Measurements from ENCODE around the gene PFKFB4.

DNA sequence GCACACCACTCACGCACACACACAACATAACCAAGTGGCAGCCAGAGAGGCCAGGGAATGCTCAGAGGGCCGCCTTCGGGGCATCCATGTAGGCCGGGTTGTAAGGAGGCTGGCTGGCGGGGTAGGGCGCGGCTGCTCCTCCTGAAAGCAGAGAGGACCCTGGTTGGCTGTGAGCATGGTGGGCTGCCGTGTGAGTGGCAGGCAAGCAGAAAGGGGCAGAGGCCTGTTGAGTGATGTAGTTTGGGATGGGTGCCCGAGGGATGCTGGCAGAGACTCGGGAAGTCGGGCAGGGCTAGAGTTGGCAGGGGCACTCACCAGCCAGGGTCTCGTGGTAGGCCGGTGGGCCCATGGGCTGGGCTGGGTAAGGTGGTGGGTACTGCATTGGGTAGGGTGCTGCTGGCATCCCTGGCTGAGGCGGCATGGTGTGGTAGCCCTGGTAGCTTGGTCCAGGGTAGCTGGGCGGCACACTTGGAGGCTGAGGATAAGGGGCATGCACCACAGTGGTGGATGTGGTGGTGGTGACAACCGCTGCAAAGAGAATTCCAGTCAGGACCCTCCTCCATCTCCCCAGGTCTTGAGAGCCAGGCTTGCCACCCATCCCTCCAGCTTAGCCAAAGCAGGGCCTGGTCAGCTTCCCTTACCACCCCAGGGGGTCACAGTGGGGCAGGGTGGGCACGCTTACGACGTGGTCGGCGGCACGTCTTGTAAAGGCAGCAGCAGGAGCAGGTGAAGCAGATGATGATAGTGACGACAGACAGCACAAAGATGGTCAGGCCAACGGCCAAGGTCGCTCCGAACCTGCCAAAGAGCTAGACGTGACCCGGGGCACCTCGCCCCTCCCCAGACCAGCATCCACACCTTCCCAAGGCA is 87.3 kb downstream of the PFKFB4 start:
- TF ChIP-seq POLR2AphosphoS5 (IDR thresholded peaks at IDR 0.05; ENCODE audit: low read depth, low read length): no peak
- TF ChIP-seq, protein P1, sequence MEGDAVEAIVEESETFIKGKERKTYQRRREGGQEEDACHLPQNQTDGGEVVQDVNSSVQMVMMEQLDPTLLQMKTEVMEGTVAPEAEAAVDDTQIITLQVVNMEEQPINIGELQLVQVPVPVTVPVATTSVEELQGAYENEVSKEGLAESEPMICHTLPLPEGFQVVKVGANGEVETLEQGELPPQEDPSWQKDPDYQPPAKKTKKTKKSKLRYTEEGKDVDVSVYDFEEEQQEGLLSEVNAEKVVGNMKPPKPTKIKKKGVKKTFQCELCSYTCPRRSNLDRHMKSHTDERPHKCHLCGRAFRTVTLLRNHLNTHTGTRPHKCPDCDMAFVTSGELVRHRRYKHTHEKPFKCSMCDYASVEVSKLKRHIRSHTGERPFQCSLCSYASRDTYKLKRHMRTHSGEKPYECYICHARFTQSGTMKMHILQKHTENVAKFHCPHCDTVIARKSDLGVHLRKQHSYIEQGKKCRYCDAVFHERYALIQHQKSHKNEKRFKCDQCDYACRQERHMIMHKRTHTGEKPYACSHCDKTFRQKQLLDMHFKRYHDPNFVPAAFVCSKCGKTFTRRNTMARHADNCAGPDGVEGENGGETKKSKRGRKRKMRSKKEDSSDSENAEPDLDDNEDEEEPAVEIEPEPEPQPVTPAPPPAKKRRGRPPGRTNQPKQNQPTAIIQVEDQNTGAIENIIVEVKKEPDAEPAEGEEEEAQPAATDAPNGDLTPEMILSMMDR (IDR thresholded peaks at IDR 0.05 in 2 of 3, conservative IDR thresholded peaks at IDR 0.05 in 1 of 3; ENCODE audit: borderline replicate concordance in 1 of 3, insufficient read depth in 1 of 3, low read depth in 2 of 3, low read length in 2 of 3): no peak
